Measurements from ENCODE around the gene GOLGA6L26. TPM values are rescaled to one million over a fixed set of nuclear protein-coding genes. Genes with fewer than 3 reads are reported as not detected.

The GOLGA6L26 gene
- total RNA-seq: not detected in 2 replicates

GRCh38 chr15:23334096-23334495 is at the start of gene GOLGA6L26:
Gene GOLGA6L26, minus strand, starts transcription at chr15:23334196. Its CDS starts 61 bp downstream, at chr15:23334135.

GRCh38 chr15:23354448-23354847 is 20.5 kb upstream of the GOLGA6L26 start, which contains the start of gene GOLGA8S:
Gene GOLGA8S, plus strand, starts transcription at chr15:23354748. Its CDS starts 62 bp downstream, at chr15:23354810.

Other genes with a start within 250 kb of the GOLGA6L26 start
- gene GOLGA6L1, start 197.4 kb downstream of the GOLGA6L26 start, total RNA-seq: under 0.01 TPM in 1 of 2 replicates, not detected in the other
- under 0.01 TPM in 2 replicates for gene GOLGA8S, start 20.6 kb upstream of the GOLGA6L26 start, total RNA-seq
- gene GOLGA6L2, start 113.0 kb upstream of the GOLGA6L26 start, total RNA-seq: under 0.01 TPM in 1 of 2 replicates, not detected in the other
- 0.28 and 1.4 TPM in 2 replicates for gene MKRN3, start 231.5 kb upstream of the GOLGA6L26 start, total RNA-seq

All from smooth muscle cell of bladder (primary cell).